ENCODE measurements around the gene FOXC2.
A peak's percentile ranks its signal among the peaks of the same experiment; 100 is the strongest.

- TF ChIP-seq CTCF (IDR thresholded peaks at IDR 0.05; ENCODE audit: low read length) (peak; percentile 58), EZH2 (optimal IDR thresholded peaks at IDR 0.05; ENCODE audit: low read depth, low read length) (no peak)
Observed at GRCh38 chr16:86519649-86520316, 46.8 kb upstream of the FOXC2 start.
